H9 (cell line): ENCODE data around the gene METTL4. TPM values are rescaled to one million over a fixed set of nuclear protein-coding genes. Genes with fewer than 3 reads are reported as not detected.

ENCODE experiments used
- DNase-seq: peaks from one replicate; pipeline ENCODE4 v3.0.0-alpha.2; 2017
- H2AFZ ChIP-seq: one replicate; pipeline ENCODE4 v1.6.1; 2013; ENCODE audit warnings: mild to moderate bottlenecking, low read length, control low read depth, moderate library complexity
- H2AK5ac ChIP-seq: 2 replicates; pipeline ENCODE4 v1.6.1; 2013; ENCODE audit warnings: low read length, control low read depth, mixed read lengths; ENCODE audit not compliant: insufficient read length
- H2BK120ac ChIP-seq: one replicate; pipeline ENCODE4 v1.6.1; 2013; ENCODE audit warnings: low read depth, mild to moderate bottlenecking, low read length, control low read depth, inconsistent platforms; ENCODE audit not compliant: poor library complexity, severe bottlenecking
- H2BK12ac ChIP-seq: 2 replicates; pipeline ENCODE4 v1.6.1; 2013; ENCODE audit warnings: low read length, control low read depth, mixed read lengths, low read depth; ENCODE audit not compliant: insufficient read length
- H2BK15ac ChIP-seq: 2 replicates; pipeline ENCODE4 v1.6.1; 2013; ENCODE audit warnings: low read depth, low read length, control low read depth
- H2BK20ac ChIP-seq: one replicate; pipeline ENCODE4 v1.6.1; 2013; ENCODE audit warnings: low read depth, mild to moderate bottlenecking, low read length, control low read depth, inconsistent platforms; ENCODE audit not compliant: poor library complexity, severe bottlenecking
- H2BK5ac ChIP-seq: 2 replicates; pipeline ENCODE4 v1.6.1; 2013; ENCODE audit warnings: low read length, control low read depth, mixed read lengths; ENCODE audit not compliant: insufficient read length
- H3K14ac ChIP-seq: 2 replicates; pipeline ENCODE4 v1.6.1; 2013; ENCODE audit warnings: low read length, control low read depth; ENCODE audit not compliant: insufficient read depth
- H3K18ac ChIP-seq: 2 replicates; pipeline ENCODE4 v1.6.1; 2013; ENCODE audit warnings: low read depth, mild to moderate bottlenecking, mixed read lengths, low read length, control low read depth; ENCODE audit not compliant: insufficient read length
- H3K23ac ChIP-seq: 2 replicates; pipeline ENCODE4 v1.6.1; 2013; ENCODE audit warnings: low read length, control low read depth, mixed read lengths, low read depth; ENCODE audit not compliant: insufficient read length
- H3K23me2 ChIP-seq: 2 replicates; pipeline ENCODE4 v1.6.1; 2013; ENCODE audit warnings: low read depth, mild to moderate bottlenecking, mixed read lengths, low read length, control low read depth; ENCODE audit not compliant: insufficient read length, poor library complexity, severe bottlenecking
- H3K27ac ChIP-seq: 2 replicates; pipeline ENCODE4 v1.5.1; 2013; ENCODE audit warnings: low read length, control low read depth, mixed read lengths, low read depth; ENCODE audit not compliant: insufficient read length
- H3K27me3 ChIP-seq: 2 replicates; pipeline ENCODE4 v1.6.1; 2013; ENCODE audit warnings: low read length, control low read depth, inconsistent platforms; ENCODE audit not compliant: insufficient read depth
- H3K4ac ChIP-seq: 2 replicates; pipeline ENCODE4 v1.6.1; 2013; ENCODE audit warnings: low read depth, mild to moderate bottlenecking, control low read depth, inconsistent platforms, low read length, moderate library complexity
- H3K4me1 ChIP-seq: 2 replicates; pipeline ENCODE4 v1.6.1; 2013; ENCODE audit warnings: low read length, control low read depth, inconsistent platforms; ENCODE audit not compliant: insufficient read depth
- H3K4me2 ChIP-seq: 2 replicates; pipeline ENCODE4 v1.6.1; 2013; ENCODE audit warnings: low read length, control low read depth, mixed read lengths; ENCODE audit not compliant: insufficient read length, insufficient read depth
- H3K56ac ChIP-seq: 2 replicates; pipeline ENCODE4 v1.6.1; 2013; ENCODE audit warnings: low read depth, mild to moderate bottlenecking, mixed read lengths, low read length, control low read depth; ENCODE audit not compliant: insufficient read length
- H3K79me1 ChIP-seq: 2 replicates; pipeline ENCODE4 v1.6.1; 2013; ENCODE audit warnings: low read depth, mild to moderate bottlenecking, moderate library complexity, low read length, control low read depth, inconsistent platforms; ENCODE audit not compliant: insufficient read depth, poor library complexity, severe bottlenecking
- H3K79me2 ChIP-seq: 2 replicates; pipeline ENCODE4 v1.6.1; 2013; ENCODE audit warnings: low read length, control low read depth, inconsistent platforms; ENCODE audit not compliant: insufficient read depth
- H3K9ac ChIP-seq: 2 replicates; pipeline ENCODE4 v1.6.1; 2013; ENCODE audit warnings: low read length, control low read depth, mixed read lengths; ENCODE audit not compliant: insufficient read length; ENCODE audit errors: extremely low read depth
- H3K9me3 ChIP-seq: one replicate; pipeline ENCODE4 v1.6.1; 2013; ENCODE audit warnings: low read depth, low read length, inconsistent platforms; ENCODE audit not compliant: control insufficient read depth
- H3T11ph ChIP-seq: one replicate; pipeline ENCODE4 v1.6.1; 2013; ENCODE audit warnings: mild to moderate bottlenecking, low read length, control low read depth, inconsistent platforms
- H4K20me1 ChIP-seq: one replicate; pipeline ENCODE4 v1.6.1; 2013; ENCODE audit not compliant: control insufficient read depth, insufficient read length, insufficient read depth
- H4K5ac ChIP-seq: 2 replicates; pipeline ENCODE4 v1.6.1; 2013; ENCODE audit warnings: low read depth, mild to moderate bottlenecking, mixed read lengths, low read length, control low read depth; ENCODE audit not compliant: insufficient read length
- H4K8ac ChIP-seq: replicated peaks from 2 replicates; pipeline ENCODE4 v1.6.1; 2013; ENCODE audit warnings: low read length, control low read depth, mixed read lengths, low read depth; ENCODE audit not compliant: insufficient read length
- H4K91ac ChIP-seq: 2 replicates; pipeline ENCODE4 v1.6.1; 2013; ENCODE audit warnings: low read depth, mild to moderate bottlenecking, moderate library complexity, mixed read lengths, low read length, control low read depth; ENCODE audit not compliant: insufficient read length
- H3K27ac Mint-ChIP-seq, 3 experiments: 2 replicates in 2 of 3; 3 replicates in 1 of 3; pipeline ENCODE4 v1.8.0; 2020 to 2021; ENCODE audit warnings: mixed read lengths in 3 of 3, mild to moderate bottlenecking in 1 of 3, moderate library complexity in 1 of 3
- H3K27me3 Mint-ChIP-seq: 2 replicates; pipeline ENCODE4 v1.8.0; 2021; ENCODE audit warnings: low read depth, mild to moderate bottlenecking, moderate library complexity, mixed read lengths
- H3K36me3 Mint-ChIP-seq, 3 experiments: 2 replicates in 2 of 3; 3 replicates in 1 of 3; pipeline ENCODE4 v1.8.0; 2020 to 2021; ENCODE audit warnings: low read depth in 3 of 3, mixed read lengths in 3 of 3; ENCODE audit not compliant: insufficient read depth in 1 of 3
- H3K4me1 Mint-ChIP-seq, 2 experiments: 2 replicates each; pipeline ENCODE4 v1.8.0; 2020; ENCODE audit warnings: mixed read lengths in 2 of 2
- H3K4me3 Mint-ChIP-seq, 2 experiments: 2 replicates in 1 of 2; 3 replicates in 1 of 2; pipeline ENCODE4 v1.8.0; 2020 to 2021; ENCODE audit warnings: mild to moderate bottlenecking in 2 of 2, mixed read lengths in 2 of 2, moderate library complexity in 1 of 2
- H3K9me3 Mint-ChIP-seq, 2 experiments: 2 replicates in 1 of 2; 3 replicates in 1 of 2; pipeline ENCODE4 v1.8.0; 2020; ENCODE audit warnings: mild to moderate bottlenecking in 2 of 2, mixed read lengths in 2 of 2, moderate library complexity in 1 of 2
- WGBS: extraction: QIAGEN DNeasy Blood & Tissue Kit; methylation state at CpG from one replicate; pipeline ENCODE4 v1.1.7; 2013; ENCODE audit warnings: missing lambda C conversion rate, low lambda C conversion rate, mixed read lengths; ENCODE audit not compliant: insufficient read length; ENCODE audit errors: extremely low coverage; 5-methylcytosine and 5-hydroxymethylcytosine counted together
- total RNA-seq: library from RNA; stranded (reverse); gene quantifications from 2 replicates; pipeline ENCODE4 v1.2.1, GENCODE V29; 2021
- TF ChIP-seq, protein P1 (sequence below): fragments of 200-600 bp; sonication (generic); conservative IDR thresholded peaks from 3 replicates; pipeline ENCODE4 v1.8.0; 2021; ENCODE audit warnings: antibody characterized with exemption, mild to moderate bottlenecking

The METTL4 gene
- total RNA-seq, 1 experiment from 2014 or later: 14.2 TPM

DNA sequence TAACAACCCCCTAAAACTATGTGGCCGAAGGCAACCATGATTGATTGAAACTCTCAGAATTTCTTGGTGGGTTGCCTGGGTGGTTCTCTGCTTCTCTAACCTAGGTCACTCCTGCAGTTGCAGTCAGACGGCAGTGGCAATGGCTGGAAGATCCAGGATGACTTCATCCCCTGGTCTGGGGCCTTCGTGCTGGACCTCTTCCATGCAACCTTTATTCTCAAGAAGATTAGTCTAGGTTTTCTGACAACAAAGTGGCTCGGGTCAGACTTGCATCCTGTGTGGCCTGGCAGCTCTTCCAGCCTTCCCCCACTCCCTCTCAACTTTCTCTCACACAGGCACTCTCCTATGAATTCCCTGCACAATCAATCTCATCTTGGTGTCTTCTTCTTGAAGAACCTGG is 76.4 kb downstream of the METTL4 start:
- Histone ChIP-seq H4K20me1 (no peaks in the 10 kb centered on the region), H3K4me1 (no peaks in the 10 kb centered on the region), H2BK12ac (no peak overlapping the region), H3K4ac (no peak overlapping the region), H2BK120ac (no peak overlapping the region), H2BK15ac (no peak overlapping the region), H4K91ac (no peak overlapping the region), H3T11ph (no peak overlapping the region), H3K23ac (no peak overlapping the region), H2BK5ac (no peak overlapping the region), H3K79me2 (no peaks in the 10 kb centered on the region), H4K8ac (no peak overlapping the region), H3K27ac (no peak overlapping the region), H2AFZ (no peak overlapping the region), H3K9ac (no peak overlapping the region), H3K79me1 (no peaks in the 10 kb centered on the region), H3K4me2 (no peak overlapping the region), H4K5ac (no peak overlapping the region), H2AK5ac (no peak overlapping the region), H3K56ac (no peak overlapping the region), H3K14ac (no peak overlapping the region), H3K9me3 (no peaks in the 10 kb centered on the region), H3K27me3 (no peaks in the 10 kb centered on the region), H2BK20ac (no peak overlapping the region), H3K23me2 (no peaks in the 10 kb centered on the region), H3K18ac (no peak overlapping the region)
- Mint-ChIP-seq H3K4me1 (no peaks in the 10 kb centered on the region), H3K27me3 (no peaks in the 10 kb centered on the region), H3K4me3 (no peak overlapping the region), H3K27ac (no peak overlapping the region), H3K9me3 (no peaks in the 10 kb centered on the region), H3K36me3 (no peaks in the 10 kb centered on the region)
- WGBS: no CpG with 5 or more reads among the region's 4 CpGs
- TF ChIP-seq, protein P1, sequence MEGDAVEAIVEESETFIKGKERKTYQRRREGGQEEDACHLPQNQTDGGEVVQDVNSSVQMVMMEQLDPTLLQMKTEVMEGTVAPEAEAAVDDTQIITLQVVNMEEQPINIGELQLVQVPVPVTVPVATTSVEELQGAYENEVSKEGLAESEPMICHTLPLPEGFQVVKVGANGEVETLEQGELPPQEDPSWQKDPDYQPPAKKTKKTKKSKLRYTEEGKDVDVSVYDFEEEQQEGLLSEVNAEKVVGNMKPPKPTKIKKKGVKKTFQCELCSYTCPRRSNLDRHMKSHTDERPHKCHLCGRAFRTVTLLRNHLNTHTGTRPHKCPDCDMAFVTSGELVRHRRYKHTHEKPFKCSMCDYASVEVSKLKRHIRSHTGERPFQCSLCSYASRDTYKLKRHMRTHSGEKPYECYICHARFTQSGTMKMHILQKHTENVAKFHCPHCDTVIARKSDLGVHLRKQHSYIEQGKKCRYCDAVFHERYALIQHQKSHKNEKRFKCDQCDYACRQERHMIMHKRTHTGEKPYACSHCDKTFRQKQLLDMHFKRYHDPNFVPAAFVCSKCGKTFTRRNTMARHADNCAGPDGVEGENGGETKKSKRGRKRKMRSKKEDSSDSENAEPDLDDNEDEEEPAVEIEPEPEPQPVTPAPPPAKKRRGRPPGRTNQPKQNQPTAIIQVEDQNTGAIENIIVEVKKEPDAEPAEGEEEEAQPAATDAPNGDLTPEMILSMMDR: no peak
- no peak for DNase-seq

Other genes with a start within 250 kb of the METTL4 start
- 38.5 and 39.5 TPM in 2 replicates for gene NDC80, start 52 bp upstream of the METTL4 start, total RNA-seq
- gene SMCHD1, start 84.2 kb upstream of the METTL4 start, total RNA-seq: 45.1 and 53.5 TPM in 2 replicates